Epithelial cell of esophagus (primary cell): ENCODE data around the gene TBX5.

Experiments
- DNase-seq: peaks from one replicate; pipeline ENCODE4 v3.0.0; 2010; ENCODE audit warnings: low read depth
- H3K4me3 ChIP-seq: 2 replicates; pipeline ENCODE4 v1.5.1; 2011; ENCODE audit warnings: mild to moderate bottlenecking, low read length, control low read depth
- TF ChIP-seq, protein P1 (sequence below): IDR thresholded peaks from 2 replicates; pipeline ENCODE4 v1.5.1; 2011; ENCODE audit warnings: low read depth, mild to moderate bottlenecking, low read length, control low read depth, inconsistent platforms; ENCODE audit not compliant: insufficient read depth; ENCODE audit errors: missing control alignments

Gene TBX5

DNA sequence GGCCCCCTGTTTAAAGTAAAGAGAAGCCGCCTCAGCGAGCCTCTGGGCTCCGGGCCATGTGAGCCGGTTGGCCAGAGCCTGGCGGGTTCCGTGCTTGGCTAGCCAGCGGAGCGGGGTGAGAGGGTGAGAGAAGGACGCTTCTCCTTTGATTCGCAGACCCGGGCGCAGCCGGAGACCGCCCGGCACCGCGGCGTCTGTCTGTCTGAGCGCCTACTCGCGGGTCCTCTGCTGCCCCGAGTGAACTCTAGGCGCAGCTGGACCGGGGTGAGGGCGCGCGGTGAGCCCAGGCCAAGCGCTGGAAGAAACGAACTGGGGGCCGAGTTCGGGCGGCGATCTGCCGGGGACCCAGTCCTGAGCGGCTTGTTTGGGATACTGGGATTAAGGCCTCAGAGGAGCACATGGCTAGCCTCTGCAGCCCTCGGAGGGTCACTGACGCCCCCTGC, 41.4 kb upstream of the TBX5 start:
- DNase-seq, result no peak
- no peak overlapping the region for H3K4me3 ChIP-seq
- TF ChIP-seq, protein P1, sequence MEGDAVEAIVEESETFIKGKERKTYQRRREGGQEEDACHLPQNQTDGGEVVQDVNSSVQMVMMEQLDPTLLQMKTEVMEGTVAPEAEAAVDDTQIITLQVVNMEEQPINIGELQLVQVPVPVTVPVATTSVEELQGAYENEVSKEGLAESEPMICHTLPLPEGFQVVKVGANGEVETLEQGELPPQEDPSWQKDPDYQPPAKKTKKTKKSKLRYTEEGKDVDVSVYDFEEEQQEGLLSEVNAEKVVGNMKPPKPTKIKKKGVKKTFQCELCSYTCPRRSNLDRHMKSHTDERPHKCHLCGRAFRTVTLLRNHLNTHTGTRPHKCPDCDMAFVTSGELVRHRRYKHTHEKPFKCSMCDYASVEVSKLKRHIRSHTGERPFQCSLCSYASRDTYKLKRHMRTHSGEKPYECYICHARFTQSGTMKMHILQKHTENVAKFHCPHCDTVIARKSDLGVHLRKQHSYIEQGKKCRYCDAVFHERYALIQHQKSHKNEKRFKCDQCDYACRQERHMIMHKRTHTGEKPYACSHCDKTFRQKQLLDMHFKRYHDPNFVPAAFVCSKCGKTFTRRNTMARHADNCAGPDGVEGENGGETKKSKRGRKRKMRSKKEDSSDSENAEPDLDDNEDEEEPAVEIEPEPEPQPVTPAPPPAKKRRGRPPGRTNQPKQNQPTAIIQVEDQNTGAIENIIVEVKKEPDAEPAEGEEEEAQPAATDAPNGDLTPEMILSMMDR, result no peak

DNA sequence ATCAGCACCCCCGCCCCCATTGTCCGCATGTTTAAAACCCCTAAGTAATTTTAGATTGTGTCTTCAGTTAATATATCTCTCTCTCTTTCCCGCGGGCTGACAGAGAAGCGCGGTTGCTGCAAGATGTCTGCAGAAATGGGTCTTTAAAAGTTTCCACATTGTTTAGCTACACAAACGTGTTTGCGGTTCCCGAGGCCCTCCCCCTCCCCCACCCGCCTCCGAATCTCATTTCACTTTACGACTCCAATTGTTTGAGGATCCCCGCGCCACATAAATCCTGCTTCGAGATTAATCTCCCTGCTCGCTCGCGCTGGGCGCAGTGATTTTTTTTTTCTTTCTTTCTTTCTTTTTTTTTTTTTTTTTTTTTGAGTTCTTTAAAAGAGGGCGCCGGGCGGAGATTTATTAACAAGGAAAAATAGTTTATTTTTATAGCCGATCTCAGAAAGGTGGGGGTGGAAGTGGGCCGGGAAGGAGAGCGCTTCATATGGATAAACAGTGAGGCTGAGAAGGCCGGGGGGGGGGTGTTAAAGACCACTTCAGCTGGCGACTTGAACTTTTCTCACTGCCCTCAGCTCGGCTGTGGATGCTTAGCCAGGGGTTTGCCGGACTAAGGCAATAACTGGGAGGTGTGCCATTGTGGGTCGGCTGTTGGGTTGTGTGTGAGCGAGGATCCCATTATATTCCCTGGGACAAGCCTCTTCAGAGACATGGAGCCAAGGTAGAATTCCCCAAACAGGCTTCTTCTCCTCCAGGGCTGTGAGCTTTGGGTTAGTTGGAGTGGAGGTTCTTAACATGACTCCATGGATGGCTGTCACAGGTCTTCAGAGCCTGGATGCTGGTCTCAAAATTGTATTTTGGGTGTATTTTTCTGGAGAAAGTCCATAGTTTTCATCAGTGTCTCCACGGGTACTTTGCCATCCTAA, 39.7 kb upstream of the TBX5 start:
- TF ChIP-seq, protein P1, result no peak
- H3K4me3 ChIP-seq, result no peak overlapping the region
- no peak for DNase-seq

DNA sequence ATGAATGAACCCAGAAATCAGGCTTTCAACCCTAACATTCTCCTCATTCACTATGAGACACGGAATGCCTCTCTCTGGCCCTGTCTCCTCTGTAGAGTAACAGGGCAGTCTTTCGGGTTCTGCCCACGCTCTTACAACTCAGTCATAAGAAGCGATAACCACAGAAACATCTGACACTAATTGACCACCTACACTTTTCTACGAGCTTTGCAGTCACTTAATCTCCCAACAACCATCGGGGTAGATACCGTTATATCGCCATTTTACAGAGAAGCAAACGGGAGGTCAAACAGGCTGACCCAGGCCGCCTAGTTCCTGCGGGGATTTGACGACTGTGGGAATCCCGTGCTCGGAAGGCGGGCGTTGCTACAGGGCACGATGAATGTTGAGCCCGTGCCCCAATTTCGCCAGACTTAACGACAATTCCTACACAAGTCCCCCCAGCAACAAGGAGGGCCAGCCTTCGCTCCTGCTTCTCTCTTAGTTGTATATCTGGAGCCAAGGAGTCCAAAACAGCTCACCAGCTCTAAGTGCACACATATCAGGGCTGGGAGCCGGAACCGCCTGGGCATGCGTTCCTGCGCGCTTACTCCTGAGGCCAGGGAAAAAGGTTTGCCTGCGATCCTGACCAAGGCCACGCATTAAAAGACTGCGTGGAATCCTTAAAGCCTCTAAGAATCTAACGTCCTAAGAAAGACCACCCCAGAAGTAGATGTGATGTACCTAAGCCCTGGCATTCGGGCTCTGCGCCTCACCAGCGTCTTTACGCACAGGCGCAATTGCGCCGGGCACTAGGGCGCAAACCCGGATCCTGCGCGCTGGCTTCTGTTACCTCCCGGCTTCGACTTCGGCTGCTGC, 38.7 kb upstream of the TBX5 start:
- H3K4me3 ChIP-seq, result no peak overlapping the region
- DNase-seq, result no peak
- TF ChIP-seq, protein P1, result no peak

DNA sequence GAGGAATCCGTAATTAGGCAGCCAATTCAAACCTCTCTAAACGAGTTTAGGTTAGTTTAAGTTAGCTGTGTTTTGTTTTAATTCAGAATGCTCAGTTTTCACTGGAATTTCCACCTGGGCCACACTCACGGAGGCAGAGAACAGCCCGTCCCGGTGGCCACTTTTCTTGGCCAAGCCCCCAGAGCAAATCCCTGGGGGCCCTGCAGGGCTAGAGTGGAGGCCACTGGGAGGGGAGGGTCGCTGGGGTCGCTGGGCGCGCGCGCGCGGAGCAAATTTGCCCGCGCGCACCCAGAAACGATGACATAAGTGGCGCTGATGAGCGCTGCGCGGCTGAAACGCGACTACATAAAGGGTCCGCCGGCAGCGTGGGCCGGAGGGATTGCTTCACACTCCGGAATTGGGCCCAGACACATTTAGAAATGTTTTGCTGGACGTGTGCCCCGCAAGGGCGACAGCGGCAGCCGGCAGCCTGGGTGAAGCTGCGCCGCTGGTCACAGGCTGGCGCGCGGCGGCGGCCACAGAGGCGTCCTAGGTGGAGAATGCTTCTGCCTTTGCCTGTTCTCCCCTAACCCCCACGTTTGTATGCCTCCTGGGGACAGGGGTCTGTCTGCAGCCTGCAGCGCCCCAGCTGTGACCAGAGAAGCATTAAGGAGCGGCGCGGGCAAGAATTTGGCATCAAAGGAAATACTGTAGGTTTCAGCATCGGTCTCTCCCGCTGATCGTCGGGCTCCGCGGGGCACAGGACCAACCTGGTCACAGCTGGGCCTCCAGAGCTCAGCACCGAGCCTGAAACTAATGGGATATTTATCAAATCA, 37.9 kb upstream of the TBX5 start:
- TF ChIP-seq, protein P1, result no peak
- H3K4me3 ChIP-seq, result no peak overlapping the region
- no peak for DNase-seq

DNA sequence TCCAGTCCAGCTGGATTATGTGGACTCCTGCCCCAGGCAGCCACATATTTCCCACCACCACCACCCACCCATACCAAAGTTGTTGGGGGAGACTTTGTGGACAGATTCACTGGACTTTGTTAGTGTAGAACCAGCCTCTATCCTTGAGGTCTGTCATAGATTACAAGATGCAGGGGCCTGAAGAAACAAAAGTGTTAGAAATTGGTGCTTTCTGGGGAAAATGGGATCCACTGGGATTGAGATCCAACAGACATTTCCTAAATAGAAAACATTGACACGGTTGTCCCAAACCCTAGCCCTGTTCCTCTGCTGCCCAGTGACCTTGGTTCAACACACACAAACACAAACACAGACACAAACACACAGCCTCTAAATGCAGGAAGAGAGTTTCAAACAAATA, 36.6 kb upstream of the TBX5 start:
- no peak overlapping the region for H3K4me3 ChIP-seq
- TF ChIP-seq, protein P1, result no peak
- no peak for DNase-seq

DNA sequence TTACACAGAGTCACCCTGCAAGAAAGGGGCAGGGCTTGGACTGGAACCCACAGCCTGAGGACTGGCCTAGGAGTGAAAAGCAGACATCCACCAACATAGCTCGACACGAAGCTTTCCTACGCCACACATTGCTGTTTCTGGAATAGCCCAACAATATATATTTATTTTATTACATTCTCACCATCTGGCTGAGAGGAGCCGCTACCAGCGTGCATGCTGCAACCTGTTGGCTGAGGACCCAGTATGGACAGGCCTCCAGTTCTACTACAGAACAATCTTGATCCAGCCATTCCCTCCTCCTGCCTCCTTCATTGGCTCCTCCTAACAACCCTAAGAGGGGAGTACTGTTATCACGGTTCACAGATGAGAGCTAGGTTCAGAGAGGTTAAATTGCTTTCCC, 35.6 kb upstream of the TBX5 start:
- TF ChIP-seq, protein P1, result no peak
- DNase-seq, result no peak
- no peak overlapping the region for H3K4me3 ChIP-seq
